NCI-H2196 treated with DMSO at 0.1 percent for 48 hours (cell line): ENCODE data around the gene ADCYAP1R1.

ENCODE experiments used
- DNase-seq: peaks from one replicate; lab custom pipeline; 2025; ENCODE audit not compliant: unreplicated experiment; lab: John Stamatoyannopoulos, UW

ADCYAP1R1 gene

GRCh38 chr7:31082447-31082846 is 30.3 kb downstream of the ADCYAP1R1 start:
- no peak for DNase-seq

GRCh38 chr7:31083210-31083786 is 31.2 kb downstream of the ADCYAP1R1 start:
- DNase-seq: no peak

GRCh38 chr7:31084226-31084625 is 32.1 kb downstream of the ADCYAP1R1 start:
- DNase-seq: no peak

DNA sequence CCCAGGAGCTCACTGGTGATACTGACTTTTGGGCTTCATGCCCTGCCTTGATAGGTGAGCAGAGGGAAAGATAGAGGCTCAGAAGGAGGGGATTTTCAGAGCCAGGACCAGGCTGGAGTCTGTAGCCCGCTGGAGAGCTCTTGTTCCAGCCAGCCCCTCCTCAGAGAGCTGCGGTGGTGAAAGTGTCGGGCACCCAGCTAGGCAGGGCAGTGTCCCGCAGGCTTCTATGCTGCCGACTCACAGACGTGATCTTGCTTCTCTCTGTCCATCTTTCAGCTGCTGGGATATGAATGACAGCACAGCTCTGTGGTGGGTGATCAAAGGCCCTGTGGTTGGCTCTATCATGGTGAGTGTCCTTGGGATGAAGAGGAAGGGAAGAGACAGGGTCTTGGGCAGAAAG is 35.2 kb downstream of the ADCYAP1R1 start:
- no peak for DNase-seq

- DNase-seq: no peak
These were observed 39.9 kb downstream of the ADCYAP1R1 start for GRCh38 chr7:31091924-31092434.

GRCh38 chr7:31092606-31093005 is 40.5 kb downstream of the ADCYAP1R1 start:
- no peak for DNase-seq

GRCh38 chr7:31093282-31093681 is 41.2 kb downstream of the ADCYAP1R1 start:
- no peak for DNase-seq

- DNase-seq: no peak
These were observed 42.2 kb downstream of the ADCYAP1R1 start for GRCh38 chr7:31094271-31094670.

DNA sequence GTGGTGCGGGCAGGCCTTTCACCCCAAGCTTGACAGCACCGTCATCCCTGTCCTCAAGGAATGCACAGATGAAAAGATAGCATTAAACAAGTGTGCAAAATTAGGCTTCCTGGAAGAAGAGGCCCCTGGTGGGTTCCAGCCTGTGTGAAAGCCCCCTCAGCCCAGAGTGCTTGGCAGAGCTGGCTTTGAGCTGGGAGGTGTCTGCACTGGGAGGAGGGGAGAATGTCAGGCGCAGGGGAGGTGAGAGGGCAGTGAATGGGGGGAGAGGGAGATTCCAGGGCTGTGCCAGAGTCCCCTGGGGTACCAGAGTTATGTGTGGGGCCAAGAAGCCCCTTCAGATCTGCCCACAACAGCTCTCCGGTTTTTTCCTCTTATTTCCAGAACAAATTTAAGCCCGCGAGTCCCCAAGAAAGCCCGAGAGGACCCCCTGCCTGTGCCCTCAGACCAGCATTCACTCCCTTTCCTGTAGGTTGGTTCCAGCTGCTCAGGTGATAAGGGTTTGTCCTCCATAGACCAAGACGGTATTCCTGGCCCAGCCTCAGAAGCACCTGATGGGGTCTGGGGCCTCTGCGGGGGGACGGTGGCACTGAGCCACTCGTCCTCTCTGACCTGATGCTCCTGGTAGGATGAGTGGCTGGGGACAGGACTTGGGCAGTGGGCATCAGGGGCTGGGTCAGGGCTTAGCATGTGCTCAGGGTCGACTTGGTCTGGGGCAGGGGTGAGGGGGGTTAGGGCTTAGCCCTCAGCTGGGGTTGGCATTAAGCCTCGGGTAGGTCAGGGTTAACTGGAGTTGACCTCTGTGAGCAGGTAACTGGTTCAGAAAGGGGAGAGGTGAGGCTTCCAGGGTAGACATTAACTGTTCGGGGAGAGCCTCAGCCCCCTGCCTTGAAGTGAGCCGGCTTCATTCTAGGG is 43.4 kb downstream of the ADCYAP1R1 start:
- no peak for DNase-seq

- no peak for DNase-seq
These were observed 44.2 kb downstream of the ADCYAP1R1 start for GRCh38 chr7:31096198-31096876.

- DNase-seq: no peak
These were observed 44.8 kb downstream of the ADCYAP1R1 start for GRCh38 chr7:31096877-31097258.

DNA sequence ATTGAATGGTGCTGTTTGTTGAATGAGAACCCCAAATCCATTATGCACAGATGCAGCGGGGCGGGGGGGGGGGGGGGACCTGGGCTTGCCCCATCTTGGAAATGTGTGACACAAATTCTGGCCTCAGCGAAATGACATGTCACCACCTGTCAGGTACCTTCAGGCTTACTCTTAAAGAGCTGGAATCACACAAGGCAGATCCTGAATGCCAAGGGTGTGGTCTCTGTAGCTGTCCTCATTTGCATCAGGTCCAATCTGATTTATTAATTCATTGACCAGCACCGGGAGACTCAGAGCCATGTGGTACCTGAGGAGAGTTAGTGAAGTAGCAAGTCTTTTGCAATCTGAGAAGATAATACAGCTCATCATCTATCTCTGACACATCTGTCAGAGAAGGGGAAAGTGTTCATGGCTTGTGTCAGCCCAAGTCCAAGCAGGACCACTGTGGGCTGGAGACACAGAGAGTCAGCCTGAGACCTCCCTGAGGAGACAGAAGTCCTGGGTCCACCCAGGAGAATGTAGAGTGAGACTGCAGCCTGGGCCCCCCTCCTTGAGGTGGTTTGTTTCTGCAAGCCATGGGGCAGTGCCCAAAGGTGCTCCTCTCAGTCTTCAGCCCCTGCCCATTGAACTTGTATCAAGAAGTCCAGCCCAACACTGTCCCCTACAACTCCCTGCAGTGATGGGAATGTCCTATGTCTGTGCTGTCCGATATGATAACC is 46.7 kb downstream of the ADCYAP1R1 start:
- no peak for DNase-seq

- DNase-seq: no peak
These were observed 47.6 kb downstream of the ADCYAP1R1 start for GRCh38 chr7:31099451-31100444.

DNA sequence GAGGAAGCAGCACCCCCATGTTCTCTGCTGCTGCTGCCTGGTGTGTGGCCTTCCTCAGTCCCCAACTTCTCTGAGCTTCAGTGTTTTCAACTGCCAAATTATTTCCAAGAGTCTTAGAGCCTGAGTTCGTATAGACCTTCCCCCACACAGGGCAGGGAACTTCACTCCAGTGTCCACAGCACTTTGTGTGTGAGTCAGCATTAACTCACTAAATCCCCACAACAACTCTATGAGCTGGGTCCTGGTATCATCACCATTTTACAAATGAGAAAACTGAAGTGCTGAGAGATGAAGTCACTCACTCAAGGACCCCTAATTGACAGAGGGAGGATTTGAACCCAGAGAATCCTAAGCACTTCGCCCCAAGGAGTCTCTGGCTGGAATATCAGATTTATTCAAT is 48.3 kb downstream of the ADCYAP1R1 start:
- DNase-seq: no peak

- DNase-seq: no peak
These were observed 48.8 kb downstream of the ADCYAP1R1 start for GRCh38 chr7:31100871-31101270.

GRCh38 chr7:31101544-31101943 is 49.4 kb downstream of the ADCYAP1R1 start:
- DNase-seq: no peak

GRCh38 chr7:31102151-31102972 is 50.3 kb downstream of the ADCYAP1R1 start:
- no peak for DNase-seq

GRCh38 chr7:31102973-31103850 is 51.1 kb downstream of the ADCYAP1R1 start:
- DNase-seq: no peak
